Panc1 (cell line): ENCODE data around the gene ACTRT2. TPM values are rescaled to one million over a fixed set of nuclear protein-coding genes. Genes with fewer than 3 reads are reported as not detected.

Experiments
- ATAC-seq: fragments of 200-7000 bp; cut with Tn5 transposase; 2 replicates; pipeline ENCODE4 v1.9.1; 2020; ENCODE audit warnings: mild to moderate bottlenecking, moderate library complexity
- BruUV-seq: library from RNA; stranded (reverse); fragments of 400-500 nt; replicated peaks from 2 replicates; lab custom pipeline; 2021; lab: Mats Ljungman, UMichigan
- CTCF ChIA-PET: fragments of 300-600 bp; sonication (Branson Sonifier 250); formaldehyde crosslinking; loops from one replicate; lab custom pipeline; 2022; ENCODE audit warnings: antibody characterized with exemption; lab: Charles Lee
- POLR2A ChIA-PET: fragments of 300-600 bp; sonication (Branson Sonifier 250); formaldehyde crosslinking; loops from one replicate; lab custom pipeline; 2022; ENCODE audit warnings: antibody characterized with exemption; lab: Charles Lee
- DNase-seq: peaks from one replicate; pipeline ENCODE4 v3.0.0-alpha.2; 2010; ENCODE audit warnings: low read depth, low spot score
- H3K27ac ChIP-seq: 2 replicates; pipeline ENCODE4 v1.5.1; 2011; ENCODE audit warnings: mild to moderate bottlenecking, low read length, inconsistent platforms
- H3K27me3 ChIP-seq: fragments of 200-500 bp; sonication (Bioruptor generic); 2 replicates; pipeline ENCODE4 v1.6.0; 2014; ENCODE audit warnings: low read length, inconsistent platforms; ENCODE audit not compliant: control insufficient read depth, insufficient read depth
- H3K36me3 ChIP-seq: fragments of 200-500 bp; sonication (Bioruptor generic); 2 replicates; pipeline ENCODE4 v1.5.1; 2014; ENCODE audit warnings: inconsistent platforms, mild to moderate bottlenecking, low read length, moderate library complexity; ENCODE audit not compliant: control insufficient read depth, insufficient read depth
- H3K4me1 ChIP-seq: 2 replicates; pipeline ENCODE4 v1.5.1; 2011; ENCODE audit warnings: inconsistent platforms, mild to moderate bottlenecking, low read length, moderate library complexity; ENCODE audit not compliant: control insufficient read depth, insufficient read depth
- H3K4me3 ChIP-seq, 2 experiments: 2 replicates each; pipeline ENCODE4 v1.5.1; 2011 to 2012; ENCODE audit warnings: low read depth in 2 of 2, low read length in 2 of 2, mild to moderate bottlenecking in 2 of 2, inconsistent platforms in 1 of 2, moderate library complexity in 1 of 2
- H3K9me3 ChIP-seq: fragments of 200-500 bp; sonication (Bioruptor generic); 2 replicates; pipeline ENCODE4 v1.5.1; 2014; ENCODE audit warnings: low read depth, mild to moderate bottlenecking, inconsistent platforms, low read length, moderate library complexity; ENCODE audit not compliant: control insufficient read depth, insufficient read depth
- CTCF ChIP-seq: fragments of 450-650 bp; IDR thresholded peaks from 2 replicates; pipeline ENCODE4 v1.5.1; 2017; ENCODE audit warnings: mild to moderate bottlenecking
- POLR2AphosphoS5 ChIP-seq: IDR thresholded peaks from 2 replicates; pipeline ENCODE4 v1.6.1; 2012; ENCODE audit warnings: mild to moderate bottlenecking, low read depth, low read length, moderate library complexity
- SIN3A ChIP-seq: IDR thresholded peaks from 2 replicates; pipeline ENCODE4 v1.6.1; 2012; ENCODE audit warnings: low read depth, mild to moderate bottlenecking, low read length, moderate library complexity, borderline replicate concordance; ENCODE audit not compliant: insufficient read depth
- TCF7L2 ChIP-seq: IDR thresholded peaks from 2 replicates; pipeline ENCODE4 v1.6.1; 2011; ENCODE audit warnings: mild to moderate bottlenecking, low read depth, low read length, inconsistent platforms
- in situ Hi-C: cut with HindIII; loops from 2 replicates; pipeline ENCODE4 v1.10.0; 2016; ENCODE audit warnings: low sequenced_read_pairs, low pct_unique_long_range_greater_than_20kb
- intact Hi-C: fragments of 100-400 bp; cut with micrococcal nuclease; formaldehyde crosslinking; loops from one replicate; pipeline ENCODE4 v1.10.0; 2022; ENCODE audit not compliant: unreplicated experiment
- total RNA-seq: library from RNA; stranded (reverse); gene quantifications from one replicate; pipeline ENCODE4 v1.2.1, GENCODE V29; 2021; ENCODE audit not compliant: unreplicated experiment
- TF ChIP-seq, protein P1 (sequence below), 2 experiments: IDR thresholded peaks; 2 replicates each; pipeline ENCODE4 v1.6.1; 2011 to 2012; ENCODE audit warnings: low read depth in 2 of 2, control low read depth in 1 of 2, low read length in 1 of 2, mild to moderate bottlenecking in 1 of 2, moderate library complexity in 1 of 2; ENCODE audit not compliant: insufficient read depth in 1 of 2

Gene ACTRT2
- total RNA-seq, 1 experiment from 2014 or later: not detected

- peaks cover 22% of the 10 kb centered on the region for H3K4me1 ChIP-seq
- intact Hi-C loops: no loop called here
- TF ChIP-seq SIN3A: no peak
- TF ChIP-seq CTCF: no peak
- H3K9me3 ChIP-seq: no peaks in the 10 kb centered on the region
- no peaks in the 10 kb centered on the region for H3K27me3 ChIP-seq
- DNase-seq (no peak), ATAC-seq (no peak)
- H3K4me3 ChIP-seq: no peak overlapping the region
- no peak overlapping the region for H3K27ac ChIP-seq
- no peaks in the 10 kb centered on the region for H3K36me3 ChIP-seq
- in situ Hi-C loops: no loop called here
- BruUV-seq: no TSS peak
- ChIA-PET CTCF (no interaction called here), POLR2A (no interaction called here)
Measured at GRCh38 chr1:3063379-3064295, 42.4 kb downstream of the ACTRT2 start.

- TF ChIP-seq POLR2AphosphoS5: no peak
- TF ChIP-seq, protein P1, sequence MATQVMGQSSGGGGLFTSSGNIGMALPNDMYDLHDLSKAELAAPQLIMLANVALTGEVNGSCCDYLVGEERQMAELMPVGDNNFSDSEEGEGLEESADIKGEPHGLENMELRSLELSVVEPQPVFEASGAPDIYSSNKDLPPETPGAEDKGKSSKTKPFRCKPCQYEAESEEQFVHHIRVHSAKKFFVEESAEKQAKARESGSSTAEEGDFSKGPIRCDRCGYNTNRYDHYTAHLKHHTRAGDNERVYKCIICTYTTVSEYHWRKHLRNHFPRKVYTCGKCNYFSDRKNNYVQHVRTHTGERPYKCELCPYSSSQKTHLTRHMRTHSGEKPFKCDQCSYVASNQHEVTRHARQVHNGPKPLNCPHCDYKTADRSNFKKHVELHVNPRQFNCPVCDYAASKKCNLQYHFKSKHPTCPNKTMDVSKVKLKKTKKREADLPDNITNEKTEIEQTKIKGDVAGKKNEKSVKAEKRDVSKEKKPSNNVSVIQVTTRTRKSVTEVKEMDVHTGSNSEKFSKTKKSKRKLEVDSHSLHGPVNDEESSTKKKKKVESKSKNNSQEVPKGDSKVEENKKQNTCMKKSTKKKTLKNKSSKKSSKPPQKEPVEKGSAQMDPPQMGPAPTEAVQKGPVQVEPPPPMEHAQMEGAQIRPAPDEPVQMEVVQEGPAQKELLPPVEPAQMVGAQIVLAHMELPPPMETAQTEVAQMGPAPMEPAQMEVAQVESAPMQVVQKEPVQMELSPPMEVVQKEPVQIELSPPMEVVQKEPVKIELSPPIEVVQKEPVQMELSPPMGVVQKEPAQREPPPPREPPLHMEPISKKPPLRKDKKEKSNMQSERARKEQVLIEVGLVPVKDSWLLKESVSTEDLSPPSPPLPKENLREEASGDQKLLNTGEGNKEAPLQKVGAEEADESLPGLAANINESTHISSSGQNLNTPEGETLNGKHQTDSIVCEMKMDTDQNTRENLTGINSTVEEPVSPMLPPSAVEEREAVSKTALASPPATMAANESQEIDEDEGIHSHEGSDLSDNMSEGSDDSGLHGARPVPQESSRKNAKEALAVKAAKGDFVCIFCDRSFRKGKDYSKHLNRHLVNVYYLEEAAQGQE (IDR thresholded peaks at IDR 0.05; ENCODE audit: insufficient read depth in 1 of 2, low read depth in 2 of 2, low read length in 1 of 2): no peak
- no peak for TF ChIP-seq TCF7L2
- no peak for TF ChIP-seq SIN3A
- TF ChIP-seq CTCF: no peak
- H3K4me1 ChIP-seq: peaks cover 22% of the 10 kb centered on the region
- in situ Hi-C loops (no loop called here), intact Hi-C loops (no loop called here)
- CTCF ChIA-PET: no interaction called here
- H3K9me3 ChIP-seq: no peaks in the 10 kb centered on the region
- POLR2A ChIA-PET: no interaction called here
- TSS peak; percentile 49 for BruUV-seq
- H3K27ac ChIP-seq: no peak overlapping the region
- H3K36me3 ChIP-seq: no peaks in the 10 kb centered on the region
- no peaks in the 10 kb centered on the region for H3K27me3 ChIP-seq
- H3K4me3 ChIP-seq: no peak overlapping the region
- no peak for ATAC-seq
- no peak for DNase-seq
Measured at GRCh38 chr1:3064296-3064850, 43.1 kb downstream of the ACTRT2 start.
